MCF 10A (cell line): ENCODE results near the gene SLC25A48. TPM values are rescaled to one million over a fixed set of nuclear protein-coding genes. Genes with fewer than 3 reads are reported as not detected.

ENCODE experiments used
- BruUV-seq: library from RNA; stranded (reverse); fragments of 400-500 nt; replicated peaks from 2 replicates; lab custom pipeline; 2021; lab: Mats Ljungman, UMichigan
- CTCF ChIA-PET: fragments of 300-600 bp; sonication (Branson Sonifier 250); formaldehyde crosslinking; extraction: SDS; loops from one replicate; lab custom pipeline; 2021; ENCODE audit warnings: antibody characterized with exemption, inconsistent platforms; lab: Yijun Ruan, JAX
- POLR2A ChIA-PET: fragments of 300-600, 350-650 bp; sonication (Branson Sonifier 250); formaldehyde crosslinking; extraction: SDS; loops from one replicate; lab custom pipeline; 2020; ENCODE audit warnings: antibody characterized with exemption, inconsistent platforms; lab: Yijun Ruan, JAX
- DNase-seq: peaks from one replicate; pipeline ENCODE4 v3.0.0-alpha.2; 2018; ENCODE audit not compliant: unreplicated experiment
- H3K27ac Mint-ChIP-seq: one replicate; pipeline ENCODE4 v1.8.0; 2022; ENCODE audit warnings: mild to moderate bottlenecking, low read depth, mixed read lengths; ENCODE audit not compliant: unreplicated experiment
- H3K27me3 Mint-ChIP-seq: one replicate; pipeline ENCODE4 v1.8.0; 2022; ENCODE audit warnings: mixed read lengths; ENCODE audit not compliant: insufficient read depth, unreplicated experiment
- H3K36me3 Mint-ChIP-seq: one replicate; pipeline ENCODE4 v1.8.0; 2022; ENCODE audit warnings: mild to moderate bottlenecking, moderate library complexity, mixed read lengths; ENCODE audit not compliant: insufficient read depth, unreplicated experiment
- H3K4me1 Mint-ChIP-seq: one replicate; pipeline ENCODE4 v1.8.0; 2022; ENCODE audit warnings: mixed read lengths; ENCODE audit not compliant: insufficient read depth, unreplicated experiment
- H3K4me3 Mint-ChIP-seq: one replicate; pipeline ENCODE4 v1.8.0; 2022; ENCODE audit warnings: mild to moderate bottlenecking, moderate library complexity, mixed read lengths; ENCODE audit not compliant: unreplicated experiment
- H3K9me3 Mint-ChIP-seq: one replicate; pipeline ENCODE4 v1.8.0; 2022; ENCODE audit warnings: mixed read lengths; ENCODE audit not compliant: unreplicated experiment
- CTCF ChIP-seq: fragments of 200-600 bp; IDR thresholded peaks from one replicate; pipeline ENCODE4 v1.8.0; 2022; ENCODE audit warnings: antibody characterized with exemption, mild to moderate bottlenecking; ENCODE audit not compliant: unreplicated experiment
- intact Hi-C: fragments of 100-400 bp; cut with micrococcal nuclease; formaldehyde crosslinking; loops from 2 replicates; pipeline ENCODE4 v1.14.1; 2022
- total RNA-seq: library from RNA; stranded (reverse); gene quantifications from 2 replicates; pipeline ENCODE4 v1.2.3, GENCODE V29; 2022

Gene SLC25A48
- total RNA-seq, 1 experiment from 2014 or later, result not detected

GRCh38 chr5:135821061-135821801, 13.2 kb upstream of the SLC25A48 start:
- Mint-ChIP-seq H3K9me3 (no peaks in the 10 kb centered on the region), H3K36me3 (peaks cover 3% of the 10 kb centered on the region), H3K4me3 (no peak overlapping the region), H3K27ac (no peak overlapping the region), H3K27me3 (peaks cover 16% of the 10 kb centered on the region), H3K4me1 (no peaks in the 10 kb centered on the region)
- intact Hi-C loops, result no loop called here
- BruUV-seq, result no TSS peak
- ChIA-PET POLR2A (interaction anchor here (0.6 to 1.3 kb wide), 2 partner anchors 80 to 240 kb away, joined by 4 read pairs; no protein-coding TSS in a partner anchor), CTCF (interaction anchor here (0.6 to 7.0 kb wide), 12 partner anchors 10 to 355 kb away, joined by 3 to 78 read pairs (median 4); no protein-coding TSS in a partner anchor)
- TF ChIP-seq CTCF, result no peak
- peak; percentile 49 for DNase-seq

GRCh38 chr5:135821802-135822201, 12.7 kb upstream of the SLC25A48 start:
- intact Hi-C loops, result no loop called here
- no peak for DNase-seq
- Mint-ChIP-seq H3K4me1 (no peaks in the 10 kb centered on the region), H3K4me3 (no peak overlapping the region), H3K36me3 (peaks cover 6% of the 10 kb centered on the region), H3K27me3 (peaks cover 22% of the 10 kb centered on the region), H3K27ac (no peak overlapping the region), H3K9me3 (no peaks in the 10 kb centered on the region)
- TF ChIP-seq CTCF, result no peak
- no TSS peak for BruUV-seq
- ChIA-PET CTCF (interaction anchor here (0.6 to 7.0 kb wide), 14 partner anchors 9 to 364 kb away, joined by 3 to 78 read pairs (median 4); no protein-coding TSS in a partner anchor), POLR2A (interaction anchor here (0.6 kb wide), 1 partner anchor 241 kb away, joined by 4 read pairs; no protein-coding TSS in a partner anchor)

- Mint-ChIP-seq H3K27ac (no peak overlapping the region), H3K36me3 (peaks cover 6% of the 10 kb centered on the region), H3K27me3 (peaks cover 26% of the 10 kb centered on the region), H3K4me1 (no peaks in the 10 kb centered on the region), H3K4me3 (no peak overlapping the region), H3K9me3 (no peaks in the 10 kb centered on the region)
- POLR2A ChIA-PET, result no interaction called here
- intact Hi-C loops, result no loop called here
- no peak for DNase-seq
- no TSS peak for BruUV-seq
- TF ChIP-seq CTCF, result no peak
- CTCF ChIA-PET, result interaction anchor here (0.7 to 7.0 kb wide), 11 partner anchors 9 to 365 kb away, joined by 3 to 78 read pairs (median 4); no protein-coding TSS in a partner anchor
Measured at GRCh38 chr5:135822286-135822685, 12.2 kb upstream of the SLC25A48 start.

GRCh38 chr5:135822959-135823358, 11.5 kb upstream of the SLC25A48 start:
- no peaks in the 10 kb centered on the region for H3K4me1 Mint-ChIP-seq

More at GRCh38 chr5:135822959-135823358, 11.5 kb upstream of the SLC25A48 start:
- Mint-ChIP-seq H3K27me3 (peaks cover 26% of the 10 kb centered on the region), H3K9me3 (no peaks in the 10 kb centered on the region), H3K4me3 (no peak overlapping the region), H3K27ac (no peak overlapping the region), H3K36me3 (peaks cover 6% of the 10 kb centered on the region)
- DNase-seq, result no peak
- no TSS peak for BruUV-seq
- intact Hi-C loops, result no loop called here
- POLR2A ChIA-PET, result no interaction called here
- no peak for TF ChIP-seq CTCF
- CTCF ChIA-PET, result interaction anchor here (0.5 to 7.0 kb wide), 5 partner anchors 8 to 314 kb away, joined by 3 to 78 read pairs (median 3); no protein-coding TSS in a partner anchor
